HEK293 (cell line): ENCODE measurements around the gene CHMP1A.
A peak's percentile ranks its signal among the peaks of the same experiment; 100 is the strongest.

Experiments used
- HOXC10 ChIP-seq: sonication (generic); formaldehyde crosslinking; IDR thresholded peaks from 2 replicates; pipeline ENCODE4 v1.8.1; 2023; ENCODE audit warnings: mild to moderate bottlenecking, missing genetic modification reagents
- KLF16 ChIP-seq: fragments of 450-650 bp; formaldehyde crosslinking; IDR thresholded peaks from 2 replicates; pipeline ENCODE4 v1.5.1; 2017; ENCODE audit warnings: missing biosample characterization, missing genetic modification characterization
- KLF7 ChIP-seq: fragments of 450-650 bp; formaldehyde crosslinking; IDR thresholded peaks from 2 replicates; pipeline ENCODE4 v1.5.1; 2016; ENCODE audit warnings: missing biosample characterization, missing genetic modification characterization, borderline replicate concordance
- KLF9 ChIP-seq: fragments of 450-650 bp; formaldehyde crosslinking; IDR thresholded peaks from 2 replicates; pipeline ENCODE4 v1.5.1; 2016; ENCODE audit warnings: missing biosample characterization, missing genetic modification characterization, low read depth
- PBX3 ChIP-seq: sonication (generic); formaldehyde crosslinking; IDR thresholded peaks from 2 replicates; pipeline ENCODE4 v1.8.1; 2022; ENCODE audit warnings: mild to moderate bottlenecking, moderate library complexity, missing genetic modification reagents
- YY2 ChIP-seq: fragments of 450-650 bp; formaldehyde crosslinking; IDR thresholded peaks from 2 replicates; pipeline ENCODE4 v1.5.1; 2016; ENCODE audit warnings: missing biosample characterization, missing genetic modification characterization
- ZBTB26 ChIP-seq: fragments of 450-650 bp; formaldehyde crosslinking; optimal IDR thresholded peaks from 2 replicates; pipeline ENCODE3; 2016; ENCODE audit warnings: missing biosample characterization, mild to moderate bottlenecking, missing genetic modification characterization
- ZBTB7A ChIP-seq: fragments of 450-650 bp; formaldehyde crosslinking; IDR thresholded peaks from 2 replicates; pipeline ENCODE4 v1.5.1; 2016; ENCODE audit warnings: low read depth, missing biosample characterization, missing genetic modification characterization
- ZEB2 ChIP-seq: fragments of 450-650 bp; formaldehyde crosslinking; IDR thresholded peaks from 2 replicates; pipeline ENCODE4 v1.5.1; 2016; ENCODE audit warnings: missing biosample characterization, missing genetic modification characterization
- ZNF19 ChIP-seq: fragments of 450-650 bp; formaldehyde crosslinking; IDR thresholded peaks from 2 replicates; pipeline ENCODE4; 2016; ENCODE audit warnings: missing biosample characterization, missing genetic modification characterization, low read depth
- ZNF2 ChIP-seq: fragments of 450-650 bp; formaldehyde crosslinking; IDR thresholded peaks from 2 replicates; pipeline ENCODE4 v1.5.1; 2016; ENCODE audit warnings: missing biosample characterization, missing genetic modification characterization
- ZNF26 ChIP-seq: fragments of 450-650 bp; formaldehyde crosslinking; IDR thresholded peaks from 2 replicates; pipeline ENCODE4 v1.5.1; 2016; ENCODE audit warnings: missing biosample characterization, missing genetic modification characterization
- ZNF366 ChIP-seq: fragments of 450-650 bp; formaldehyde crosslinking; conservative IDR thresholded peaks from 2 replicates; pipeline ENCODE4 v1.5.1; 2016; ENCODE audit warnings: missing biosample characterization, missing genetic modification characterization
- ZNF518A ChIP-seq: fragments of 450-650 bp; formaldehyde crosslinking; conservative IDR thresholded peaks from 2 replicates; pipeline ENCODE4 v1.5.1; 2016; ENCODE audit warnings: low read depth, missing biosample characterization, missing genetic modification characterization
- ZNF555 ChIP-seq: fragments of 450-650 bp; formaldehyde crosslinking; conservative IDR thresholded peaks from 2 replicates; pipeline ENCODE4 v1.5.1; 2017; ENCODE audit warnings: missing biosample characterization, mild to moderate bottlenecking, missing genetic modification characterization, inconsistent platforms
- ZNF654 ChIP-seq: fragments of 450-650 bp; formaldehyde crosslinking; IDR thresholded peaks from 2 replicates; pipeline ENCODE4 v1.5.1; 2016; ENCODE audit warnings: low read depth, missing biosample characterization, missing genetic modification characterization
- ZNF660 ChIP-seq: fragments of 450-650 bp; IDR thresholded peaks from 2 replicates; pipeline ENCODE4 v1.5.1; 2018; ENCODE audit warnings: missing biosample characterization, mild to moderate bottlenecking, missing genetic modification characterization
- ZNF704 ChIP-seq: fragments of 450-650 bp; formaldehyde crosslinking; IDR thresholded peaks from 2 replicates; pipeline ENCODE4 v1.5.1; 2016; ENCODE audit warnings: missing biosample characterization, missing genetic modification characterization
- ZXDB ChIP-seq: fragments of 450-650 bp; formaldehyde crosslinking; IDR thresholded peaks from 2 replicates; pipeline ENCODE4 v1.5.1; 2016; ENCODE audit warnings: missing biosample characterization, missing genetic modification characterization
- TF ChIP-seq, protein P1 (sequence below): fragments of 450-650 bp; formaldehyde crosslinking; IDR thresholded peaks from 2 replicates; pipeline ENCODE4; 2016; ENCODE audit warnings: missing biosample characterization, missing genetic modification characterization
- TF ChIP-seq, protein P2 (sequence below): fragments of 450-650 bp; formaldehyde crosslinking; IDR thresholded peaks from 2 replicates; pipeline ENCODE4 v1.5.1; 2016; ENCODE audit warnings: missing biosample characterization, missing genetic modification characterization
- TF ChIP-seq, protein P3 (sequence below): fragments of 450-650 bp; formaldehyde crosslinking; IDR thresholded peaks from 2 replicates; pipeline ENCODE4 v1.5.1; 2016; ENCODE audit warnings: missing biosample characterization, missing genetic modification characterization

CHMP1A gene

GRCh38 chr16:89657442-89658220 is at the start of gene CHMP1A, which contains the start of gene SPATA33 (continued):
- no peak for TF ChIP-seq ZNF555
- TF ChIP-seq ZNF654, result no peak
- TF ChIP-seq ZBTB7A (tag by site-specific recombination), result peak; percentile 79; the same call in 1 of the 2 replicates
- peak; percentile 91; the same call in 1 of the 2 replicates for TF ChIP-seq HOXC10 (CRISPR knock-in tag)
- TF ChIP-seq, protein P1, sequence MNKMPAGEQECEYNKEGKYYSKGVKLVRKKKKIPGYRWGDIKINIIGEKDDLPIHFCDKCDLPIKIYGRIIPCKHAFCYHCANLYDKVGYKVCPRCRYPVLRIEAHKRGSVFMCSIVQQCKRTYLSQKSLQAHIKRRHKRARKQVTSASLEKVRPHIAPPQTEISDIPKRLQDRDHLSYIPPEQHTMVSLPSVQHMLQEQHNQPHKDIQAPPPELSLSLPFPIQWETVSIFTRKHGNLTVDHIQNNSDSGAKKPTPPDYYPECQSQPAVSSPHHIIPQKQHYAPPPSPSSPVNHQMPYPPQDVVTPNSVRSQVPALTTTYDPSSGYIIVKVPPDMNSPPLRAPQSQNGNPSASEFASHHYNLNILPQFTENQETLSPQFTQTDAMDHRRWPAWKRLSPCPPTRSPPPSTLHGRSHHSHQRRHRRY (tag by site-specific recombination), result no peak
- peak; percentile 95 for TF ChIP-seq KLF9 (tag by site-specific recombination)
- TF ChIP-seq ZNF26 (tag by site-specific recombination), result no peak
- TF ChIP-seq, protein P2, sequence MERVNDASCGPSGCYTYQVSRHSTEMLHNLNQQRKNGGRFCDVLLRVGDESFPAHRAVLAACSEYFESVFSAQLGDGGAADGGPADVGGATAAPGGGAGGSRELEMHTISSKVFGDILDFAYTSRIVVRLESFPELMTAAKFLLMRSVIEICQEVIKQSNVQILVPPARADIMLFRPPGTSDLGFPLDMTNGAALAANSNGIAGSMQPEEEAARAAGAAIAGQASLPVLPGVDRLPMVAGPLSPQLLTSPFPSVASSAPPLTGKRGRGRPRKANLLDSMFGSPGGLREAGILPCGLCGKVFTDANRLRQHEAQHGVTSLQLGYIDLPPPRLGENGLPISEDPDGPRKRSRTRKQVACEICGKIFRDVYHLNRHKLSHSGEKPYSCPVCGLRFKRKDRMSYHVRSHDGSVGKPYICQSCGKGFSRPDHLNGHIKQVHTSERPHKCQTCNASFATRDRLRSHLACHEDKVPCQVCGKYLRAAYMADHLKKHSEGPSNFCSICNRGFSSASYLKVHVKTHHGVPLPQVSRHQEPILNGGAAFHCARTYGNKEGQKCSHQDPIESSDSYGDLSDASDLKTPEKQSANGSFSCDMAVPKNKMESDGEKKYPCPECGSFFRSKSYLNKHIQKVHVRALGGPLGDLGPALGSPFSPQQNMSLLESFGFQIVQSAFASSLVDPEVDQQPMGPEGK, result peak; percentile 37; the same call in 1 of the 2 replicates
- peak; percentile 95 for TF ChIP-seq ZNF518A (tag by site-specific recombination)
- no peak for TF ChIP-seq ZNF19 (tag by site-specific recombination)
- no peak; the same call in 1 of the 2 replicates for TF ChIP-seq ZNF660
- peak; percentile 60 for TF ChIP-seq ZEB2 (tag by site-specific recombination)
- TF ChIP-seq ZNF366, result no peak
- peak; percentile 85; the same call in 1 of the 2 replicates for TF ChIP-seq KLF7 (tag by site-specific recombination)
- TF ChIP-seq, protein P3, sequence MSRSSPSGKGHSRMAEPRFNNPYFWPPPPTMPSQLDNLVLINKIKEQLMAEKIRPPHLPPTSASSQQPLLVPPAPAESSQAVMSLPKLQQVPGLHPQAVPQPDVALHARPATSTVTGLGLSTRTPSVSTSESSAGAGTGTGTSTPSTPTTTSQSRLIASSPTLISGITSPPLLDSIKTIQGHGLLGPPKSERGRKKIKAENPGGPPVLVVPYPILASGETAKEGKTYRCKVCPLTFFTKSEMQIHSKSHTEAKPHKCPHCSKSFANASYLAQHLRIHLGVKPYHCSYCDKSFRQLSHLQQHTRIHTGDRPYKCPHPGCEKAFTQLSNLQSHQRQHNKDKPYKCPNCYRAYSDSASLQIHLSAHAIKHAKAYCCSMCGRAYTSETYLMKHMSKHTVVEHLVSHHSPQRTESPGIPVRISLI (tag by site-specific recombination), result no peak
- peak; percentile 81 for TF ChIP-seq ZBTB26 (tag by site-specific recombination)
- TF ChIP-seq PBX3 (CRISPR knock-in tag), result peak; percentile 60
- peak; percentile 45; the same call in 1 of the 2 replicates for TF ChIP-seq YY2
- peak; percentile 96 for TF ChIP-seq KLF16 (tag by site-specific recombination)
- peak; percentile 92 for TF ChIP-seq ZNF2 (tag by site-specific recombination)
- peak; percentile 82 for TF ChIP-seq ZXDB (tag by site-specific recombination)
- TF ChIP-seq ZNF704 (tag by site-specific recombination), result no peak
- TF ChIP-seq, all 188 proteins: peak for 32
